Activated T-cell treated with anti-CD3 and anti-CD28 coated beads, Interleukin-2, amount 50 U/mL, for 24 hours (primary cell): Measurements from ENCODE around the gene KCNJ5.
A peak's percentile ranks its signal among the peaks of the same experiment; 100 is the strongest.

Experiments
- DNase-seq: peaks from one replicate; pipeline ENCODE4 v3.0.0-alpha.2; 2020
- H3K27ac Mint-ChIP-seq: 2 replicates; pipeline ENCODE4 v1.8.0; 2020; ENCODE audit warnings: mild to moderate bottlenecking, mixed read lengths
- H3K27me3 Mint-ChIP-seq: 2 replicates; pipeline ENCODE4 v1.8.0; 2020; ENCODE audit warnings: mixed read lengths
- H3K36me3 Mint-ChIP-seq: 2 replicates; pipeline ENCODE4 v1.8.0; 2020; ENCODE audit warnings: low read depth, mixed read lengths
- H3K4me1 Mint-ChIP-seq: 2 replicates; pipeline ENCODE4 v1.8.0; 2020; ENCODE audit warnings: low read depth, mixed read lengths
- H3K4me3 Mint-ChIP-seq: 2 replicates; pipeline ENCODE4 v1.8.0; 2020; ENCODE audit warnings: mild to moderate bottlenecking, moderate library complexity, mixed read lengths
- H3K9me3 Mint-ChIP-seq: 2 replicates; pipeline ENCODE4 v1.8.0; 2020; ENCODE audit warnings: mixed read lengths

Gene KCNJ5

DNA sequence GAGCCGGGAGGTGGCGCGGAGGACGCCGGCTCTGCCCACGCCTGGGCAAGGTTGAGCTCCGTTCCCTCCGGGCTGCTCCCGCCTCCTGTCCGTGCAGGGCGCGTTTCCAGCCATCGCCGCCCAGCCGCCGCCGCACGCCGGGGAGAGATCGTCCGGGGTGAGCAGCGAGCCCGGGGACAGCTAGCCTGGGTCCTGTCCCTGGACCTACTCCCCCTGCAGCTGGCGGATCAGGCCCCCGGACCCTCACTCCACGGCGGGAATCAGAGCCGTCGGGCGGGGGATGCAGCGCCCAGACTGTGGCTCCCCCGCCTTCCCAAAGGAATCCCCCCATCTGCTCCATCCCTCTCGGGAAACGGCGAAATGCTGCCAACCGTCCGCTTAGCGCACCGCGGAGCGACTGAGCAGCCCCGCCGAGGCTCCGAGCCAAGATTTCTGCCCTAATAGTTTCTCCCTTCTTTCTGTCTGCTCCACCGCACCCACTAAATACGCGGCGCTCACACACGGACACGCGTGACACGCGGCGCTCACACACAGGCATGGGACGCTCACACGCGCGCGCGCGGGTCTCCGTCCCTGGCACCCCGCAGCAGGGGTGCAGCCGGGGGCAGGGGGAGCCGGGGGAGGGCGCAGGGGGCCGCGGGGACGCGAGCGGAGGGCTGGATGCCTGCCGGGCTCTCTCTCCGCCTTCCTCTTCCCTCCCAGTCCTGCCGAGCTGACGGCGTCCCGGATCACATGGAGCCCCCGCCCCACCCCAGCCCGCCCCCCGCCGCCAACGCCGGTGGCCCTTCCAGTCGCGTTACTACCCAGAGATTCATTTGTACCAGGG is at the start of gene KCNJ5:
TSS of gene KCNJ5 (plus strand) at position 814 of the 826 bp plus-strand sequence. CDS start 19,918 bp downstream, outside the sequence.
- H3K36me3 Mint-ChIP-seq: no peaks in the 10 kb centered on the region
- H3K27ac Mint-ChIP-seq: no peak within 1 kb of the TSS
- peak; percentile 45 for DNase-seq
- peak within 1 kb of the TSS; percentile 74 for H3K4me3 Mint-ChIP-seq
- H3K9me3 Mint-ChIP-seq: no peaks in the 10 kb centered on the region
- H3K4me1 Mint-ChIP-seq: peaks cover 6% of the 10 kb centered on the region
- peaks cover 73% of the 10 kb centered on the region for H3K27me3 Mint-ChIP-seq

DNA sequence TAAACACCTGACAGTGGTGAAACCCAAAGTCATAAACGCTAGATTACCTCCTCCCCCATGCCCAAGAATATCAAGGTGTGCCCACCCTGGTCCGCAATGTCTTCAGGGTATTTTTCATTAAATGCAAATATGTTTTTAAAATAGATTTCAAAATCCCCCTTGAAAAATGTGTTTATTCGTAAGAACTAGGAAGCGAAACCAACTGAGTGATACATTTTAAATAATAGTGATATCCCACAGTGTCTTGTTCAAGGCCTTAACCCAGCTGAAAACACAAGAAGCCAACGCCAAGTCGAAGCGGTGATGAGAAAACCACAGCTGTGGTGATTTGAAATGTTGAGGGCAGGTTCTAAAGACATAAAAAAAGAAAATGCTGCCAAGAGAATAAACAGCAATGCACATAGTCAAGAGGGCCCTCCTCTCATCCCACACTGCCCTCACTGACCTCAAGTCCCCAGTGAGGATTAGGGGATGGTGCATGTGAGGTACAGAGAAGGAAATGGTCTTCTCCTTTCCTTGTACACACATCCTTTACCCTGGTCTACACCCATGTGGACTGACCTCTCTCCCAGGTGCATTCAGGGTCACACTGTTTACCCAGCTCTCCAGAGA is 49.6 kb upstream of the KCNJ5 start:
- H3K4me1 Mint-ChIP-seq: peaks cover 65% of the 10 kb centered on the region
- no peaks in the 10 kb centered on the region for H3K9me3 Mint-ChIP-seq
- no peaks in the 10 kb centered on the region for H3K27me3 Mint-ChIP-seq
- H3K36me3 Mint-ChIP-seq: no peaks in the 10 kb centered on the region
- H3K4me3 Mint-ChIP-seq: no peak overlapping the region
- DNase-seq: no peak
- H3K27ac Mint-ChIP-seq: no peak overlapping the region

DNA sequence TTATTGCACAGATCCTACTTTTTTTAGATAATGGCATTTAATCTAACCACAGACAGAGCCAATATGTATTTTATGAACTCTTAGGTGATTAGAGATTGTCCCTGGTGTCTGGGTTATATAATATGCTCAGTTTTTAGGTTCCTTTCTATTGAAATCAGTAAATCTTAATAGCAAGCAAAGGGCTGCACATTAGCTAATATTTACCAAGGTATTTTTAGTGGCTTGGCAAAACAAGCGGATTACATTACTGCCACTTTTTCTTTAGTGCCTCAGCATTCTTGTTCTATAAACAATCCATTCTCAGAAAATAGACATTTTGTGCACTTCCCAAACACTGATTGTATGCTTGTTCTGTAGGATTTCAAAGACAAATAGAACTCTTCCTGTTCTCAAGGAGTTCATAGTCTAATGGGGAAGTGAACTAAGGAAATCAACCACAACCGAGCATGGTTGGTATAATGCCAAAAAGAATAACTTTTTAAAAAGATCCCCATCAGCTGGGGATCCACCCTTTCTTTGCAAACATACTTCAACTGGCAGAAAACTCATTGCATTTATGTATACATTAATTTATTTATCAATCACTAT is 47.9 kb upstream of the KCNJ5 start:
- peaks cover 52% of the 10 kb centered on the region for H3K4me1 Mint-ChIP-seq
- H3K36me3 Mint-ChIP-seq: no peaks in the 10 kb centered on the region
- H3K27ac Mint-ChIP-seq: no peak overlapping the region
- H3K4me3 Mint-ChIP-seq: no peak overlapping the region
- no peaks in the 10 kb centered on the region for H3K9me3 Mint-ChIP-seq
- no peaks in the 10 kb centered on the region for H3K27me3 Mint-ChIP-seq
- no peak for DNase-seq

DNA sequence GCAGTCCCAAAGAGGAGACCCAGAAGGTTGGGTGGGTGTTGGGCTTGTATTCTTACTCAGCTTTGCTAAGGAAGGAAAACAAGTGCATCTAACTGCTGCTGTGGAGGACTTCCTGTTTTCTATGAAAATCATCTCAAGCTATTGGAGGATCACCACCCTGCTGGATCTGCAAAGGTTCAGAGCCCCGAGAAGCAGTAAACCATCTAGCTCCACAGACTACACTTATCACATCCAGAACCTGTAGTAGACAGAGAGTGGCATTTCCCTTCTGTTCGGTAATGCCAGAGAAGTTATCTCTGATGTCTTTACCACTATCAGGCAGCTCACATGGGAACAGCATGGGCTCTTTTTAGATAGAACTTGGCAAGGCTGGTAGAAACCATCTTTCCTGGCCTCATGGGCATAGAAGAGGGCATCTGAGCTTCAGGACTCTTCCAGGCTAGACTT is 45.8 kb upstream of the KCNJ5 start:
- H3K9me3 Mint-ChIP-seq: no peaks in the 10 kb centered on the region
- no peaks in the 10 kb centered on the region for H3K27me3 Mint-ChIP-seq
- no peak overlapping the region for H3K4me3 Mint-ChIP-seq
- H3K27ac Mint-ChIP-seq: peak overlapping the region; percentile 44
- peaks cover 38% of the 10 kb centered on the region for H3K4me1 Mint-ChIP-seq
- H3K36me3 Mint-ChIP-seq: no peaks in the 10 kb centered on the region
- DNase-seq: no peak

- no peak for DNase-seq
- Mint-ChIP-seq H3K27me3 (no peaks in the 10 kb centered on the region), H3K36me3 (no peaks in the 10 kb centered on the region), H3K27ac (no peak overlapping the region), H3K9me3 (no peaks in the 10 kb centered on the region), H3K4me3 (no peak overlapping the region), H3K4me1 (peaks cover 28% of the 10 kb centered on the region)
Measured at GRCh38 chr11:128846985-128847384, 44.2 kb upstream of the KCNJ5 start.

DNA sequence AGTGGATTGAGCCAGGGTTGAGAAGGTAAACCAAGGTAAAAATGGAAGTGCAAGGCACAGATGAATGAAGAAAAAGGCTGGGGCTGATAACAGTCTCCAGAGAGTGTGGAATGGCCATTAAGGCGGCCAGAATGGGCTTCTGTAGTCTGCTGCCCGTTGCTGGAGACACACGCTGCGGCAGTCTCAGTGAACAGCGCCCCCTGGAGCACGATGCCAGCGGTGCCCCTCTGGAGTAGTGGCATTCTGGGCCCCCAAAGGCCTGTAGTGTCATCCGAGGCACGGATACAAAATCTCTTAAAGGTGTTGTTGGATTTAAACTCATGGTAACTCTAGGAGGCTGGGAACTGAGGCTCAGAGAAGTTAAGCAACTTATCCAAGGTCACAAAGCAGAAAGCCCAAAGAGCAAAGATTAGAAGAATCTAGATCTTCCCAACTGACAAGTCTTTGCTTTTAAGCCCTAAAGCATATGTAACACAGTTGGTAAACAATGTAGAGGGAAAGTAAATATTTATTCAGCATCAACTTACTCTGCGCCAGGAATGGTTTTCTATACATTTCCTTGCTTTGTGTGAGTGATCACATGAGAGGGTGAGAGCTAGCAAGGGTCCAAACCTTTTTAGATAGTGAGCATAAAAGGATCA is 42.2 kb upstream of the KCNJ5 start:
- Mint-ChIP-seq H3K27ac (no peak overlapping the region), H3K4me3 (no peak overlapping the region), H3K4me1 (peaks cover 18% of the 10 kb centered on the region), H3K27me3 (no peaks in the 10 kb centered on the region), H3K36me3 (no peaks in the 10 kb centered on the region), H3K9me3 (no peaks in the 10 kb centered on the region)
- DNase-seq: peak; percentile 75

DNA sequence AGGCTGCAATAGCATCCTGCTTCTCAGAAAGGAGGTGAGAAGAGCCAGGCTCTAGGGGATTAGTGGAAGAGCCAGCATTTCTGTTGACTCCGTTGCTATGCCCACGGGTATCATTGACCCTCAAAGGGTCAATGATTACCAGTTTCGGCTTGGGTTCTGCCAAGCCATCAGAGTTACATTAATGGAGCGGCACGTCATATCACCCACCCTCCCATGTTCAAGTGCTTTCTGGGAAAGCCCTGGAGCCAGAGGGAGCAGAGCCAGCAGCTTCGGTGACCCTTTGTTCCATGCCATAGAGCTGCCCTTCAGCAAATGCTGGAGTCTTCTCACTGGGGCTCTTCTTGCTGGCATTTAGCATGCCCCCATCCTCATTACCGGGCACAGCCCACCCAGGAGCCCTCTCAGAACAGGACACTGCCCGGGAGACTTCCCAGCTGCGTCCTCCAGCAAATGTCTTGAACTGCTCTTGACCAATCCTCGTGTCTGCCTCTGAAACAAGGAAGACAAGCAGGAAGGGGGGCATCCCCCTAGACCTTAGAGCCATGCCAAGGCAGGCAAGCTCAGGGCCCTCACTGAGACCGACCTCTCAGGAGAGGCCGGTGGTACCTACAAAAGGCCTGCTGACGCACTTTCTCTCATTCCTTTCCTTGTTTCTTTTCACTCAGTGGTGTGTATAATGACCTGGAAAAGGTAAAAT is 38.7 kb upstream of the KCNJ5 start:
- Mint-ChIP-seq H3K4me3 (no peak overlapping the region), H3K27me3 (no peaks in the 10 kb centered on the region), H3K4me1 (peaks cover 2% of the 10 kb centered on the region), H3K36me3 (no peaks in the 10 kb centered on the region), H3K9me3 (no peaks in the 10 kb centered on the region), H3K27ac (no peak overlapping the region)
- no peak for DNase-seq

- H3K27me3 Mint-ChIP-seq: no peaks in the 10 kb centered on the region
- H3K36me3 Mint-ChIP-seq: no peaks in the 10 kb centered on the region
- H3K4me1 Mint-ChIP-seq: peaks cover 2% of the 10 kb centered on the region
- no peak for DNase-seq
- no peak overlapping the region for H3K4me3 Mint-ChIP-seq
- no peak overlapping the region for H3K27ac Mint-ChIP-seq
- no peaks in the 10 kb centered on the region for H3K9me3 Mint-ChIP-seq
Measured at GRCh38 chr11:128853559-128853958, 37.6 kb upstream of the KCNJ5 start.

GRCh38 chr11:128854841-128855240 is 36.3 kb upstream of the KCNJ5 start:
- H3K27me3 Mint-ChIP-seq: no peaks in the 10 kb centered on the region
- DNase-seq: no peak
- no peaks in the 10 kb centered on the region for H3K4me1 Mint-ChIP-seq
- H3K4me3 Mint-ChIP-seq: no peak overlapping the region
- H3K9me3 Mint-ChIP-seq: no peaks in the 10 kb centered on the region
- H3K27ac Mint-ChIP-seq: no peak overlapping the region
- H3K36me3 Mint-ChIP-seq: no peaks in the 10 kb centered on the region

GRCh38 chr11:128856241-128856640 is 34.9 kb upstream of the KCNJ5 start:
- H3K4me3 Mint-ChIP-seq: no peak overlapping the region
- peaks cover 4% of the 10 kb centered on the region for H3K4me1 Mint-ChIP-seq
- DNase-seq: no peak
- peaks cover 4% of the 10 kb centered on the region for H3K27me3 Mint-ChIP-seq
- H3K36me3 Mint-ChIP-seq: no peaks in the 10 kb centered on the region
- H3K9me3 Mint-ChIP-seq: no peaks in the 10 kb centered on the region
- no peak overlapping the region for H3K27ac Mint-ChIP-seq

- Mint-ChIP-seq H3K4me1 (peaks cover 4% of the 10 kb centered on the region), H3K27ac (no peak overlapping the region), H3K9me3 (no peaks in the 10 kb centered on the region), H3K36me3 (no peaks in the 10 kb centered on the region), H3K27me3 (peaks cover 4% of the 10 kb centered on the region), H3K4me3 (no peak overlapping the region)
- no peak for DNase-seq
Measured at GRCh38 chr11:128857341-128857740, 33.8 kb upstream of the KCNJ5 start.

DNA sequence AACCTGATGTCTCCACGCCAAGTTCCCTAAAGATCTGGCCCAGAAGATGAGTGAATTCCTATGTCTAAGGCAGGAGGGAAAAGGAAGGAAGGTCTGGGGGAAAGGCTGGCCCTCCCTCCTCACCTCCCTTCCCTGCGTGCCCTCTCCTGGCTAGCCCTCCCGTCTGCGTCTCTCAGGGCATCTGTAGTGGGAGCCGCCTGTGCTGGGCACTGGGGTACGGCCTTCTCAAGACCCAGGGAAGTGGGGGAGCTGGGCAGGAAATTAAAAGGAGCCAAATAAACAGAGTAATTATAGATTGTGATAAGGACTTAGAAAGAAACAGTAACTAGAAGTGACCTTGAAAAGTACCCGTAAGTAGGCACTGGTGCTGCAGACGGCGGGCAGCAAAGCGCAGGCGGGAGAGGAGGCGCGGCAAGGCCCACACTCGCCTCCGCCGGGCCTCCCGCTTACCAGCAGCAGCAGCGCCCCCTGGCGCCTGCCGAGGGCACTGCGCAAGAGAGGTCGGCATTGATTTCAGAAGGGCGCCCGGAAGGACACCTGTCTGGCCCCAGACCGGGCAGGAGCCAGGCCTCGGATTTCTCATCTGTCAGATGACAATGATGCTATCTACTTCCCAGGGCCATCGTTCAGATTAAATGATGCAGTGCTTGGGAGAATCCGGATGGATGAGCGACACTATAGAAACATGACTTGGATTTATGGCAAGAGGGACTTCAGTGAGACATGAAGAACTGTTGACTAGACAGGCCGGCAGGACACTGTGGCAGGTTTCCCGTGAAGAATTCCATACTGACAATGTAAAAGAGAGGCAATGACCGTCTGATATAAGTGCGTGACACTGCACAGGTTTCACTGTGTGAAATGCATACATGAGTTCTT is 31.4 kb upstream of the KCNJ5 start:
- Mint-ChIP-seq H3K4me1 (peaks cover 4% of the 10 kb centered on the region), H3K27me3 (peaks cover 4% of the 10 kb centered on the region), H3K36me3 (no peaks in the 10 kb centered on the region), H3K9me3 (no peaks in the 10 kb centered on the region), H3K4me3 (no peak overlapping the region), H3K27ac (no peak overlapping the region)
- DNase-seq: peak; percentile 82

DNA sequence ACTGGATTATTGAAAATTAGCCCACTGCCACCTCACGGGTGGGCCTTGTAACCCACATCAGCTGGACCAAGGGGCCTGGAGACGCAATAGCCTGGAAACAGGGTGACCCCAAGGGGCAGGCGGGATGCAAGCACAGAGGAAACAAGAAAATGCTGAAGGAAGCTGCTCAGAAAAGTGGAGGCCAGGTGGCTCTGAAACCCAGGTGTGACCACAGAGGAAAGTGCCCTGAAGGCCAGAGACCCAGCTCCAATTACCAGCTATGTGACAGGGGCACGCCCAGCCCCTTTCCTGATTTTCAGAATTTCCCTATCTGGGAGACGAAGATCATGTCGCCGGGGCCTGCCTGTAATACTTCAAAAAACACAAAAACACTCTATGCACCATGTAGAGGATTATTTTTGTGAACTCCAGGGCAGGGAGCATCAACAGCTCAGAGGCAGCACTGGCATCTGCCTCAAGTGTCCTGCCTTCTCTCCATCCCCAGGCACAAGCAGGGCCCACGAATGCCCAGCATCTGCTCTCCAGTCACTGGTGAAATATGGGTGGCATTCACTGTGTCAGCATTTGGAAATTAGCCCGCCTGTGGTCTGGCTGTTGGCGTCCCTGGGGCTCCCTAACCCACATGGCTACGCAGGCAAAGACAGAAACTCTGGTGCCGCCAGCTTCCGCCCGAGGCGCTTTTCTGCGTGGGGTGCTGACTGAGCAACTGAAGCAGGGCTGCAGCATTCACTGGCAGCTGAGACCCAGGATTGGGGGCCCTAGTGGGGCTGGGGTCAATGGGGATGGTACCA is 30.4 kb upstream of the KCNJ5 start:
- peaks cover 4% of the 10 kb centered on the region for H3K4me1 Mint-ChIP-seq
- H3K4me3 Mint-ChIP-seq: no peak overlapping the region
- H3K9me3 Mint-ChIP-seq: no peaks in the 10 kb centered on the region
- H3K27ac Mint-ChIP-seq: no peak overlapping the region
- DNase-seq: no peak
- H3K36me3 Mint-ChIP-seq: no peaks in the 10 kb centered on the region
- H3K27me3 Mint-ChIP-seq: peaks cover 4% of the 10 kb centered on the region
